HG03139 (cell line): ENCODE measurements around the gene SPATA2L.
A peak's percentile ranks its signal among the peaks of the same experiment; 100 is the strongest.

Experiments used
- ATAC-seq: cut with Tn5 transposase; IDR thresholded peaks from one replicate; pipeline ENCODE4 v1.9.1; 2021; ENCODE audit not compliant: unreplicated experiment

The SPATA2L gene, protein sequence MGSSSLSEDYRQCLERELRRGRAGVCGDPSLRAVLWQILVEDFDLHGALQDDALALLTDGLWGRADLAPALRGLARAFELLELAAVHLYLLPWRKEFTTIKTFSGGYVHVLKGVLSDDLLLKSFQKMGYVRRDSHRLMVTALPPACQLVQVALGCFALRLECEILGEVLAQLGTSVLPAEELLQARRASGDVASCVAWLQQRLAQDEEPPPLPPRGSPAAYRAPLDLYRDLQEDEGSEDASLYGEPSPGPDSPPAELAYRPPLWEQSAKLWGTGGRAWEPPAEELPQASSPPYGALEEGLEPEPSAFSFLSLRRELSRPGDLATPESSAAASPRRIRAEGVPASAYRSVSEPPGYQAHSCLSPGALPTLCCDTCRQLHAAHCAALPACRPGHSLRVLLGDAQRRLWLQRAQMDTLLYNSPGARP

DNA sequence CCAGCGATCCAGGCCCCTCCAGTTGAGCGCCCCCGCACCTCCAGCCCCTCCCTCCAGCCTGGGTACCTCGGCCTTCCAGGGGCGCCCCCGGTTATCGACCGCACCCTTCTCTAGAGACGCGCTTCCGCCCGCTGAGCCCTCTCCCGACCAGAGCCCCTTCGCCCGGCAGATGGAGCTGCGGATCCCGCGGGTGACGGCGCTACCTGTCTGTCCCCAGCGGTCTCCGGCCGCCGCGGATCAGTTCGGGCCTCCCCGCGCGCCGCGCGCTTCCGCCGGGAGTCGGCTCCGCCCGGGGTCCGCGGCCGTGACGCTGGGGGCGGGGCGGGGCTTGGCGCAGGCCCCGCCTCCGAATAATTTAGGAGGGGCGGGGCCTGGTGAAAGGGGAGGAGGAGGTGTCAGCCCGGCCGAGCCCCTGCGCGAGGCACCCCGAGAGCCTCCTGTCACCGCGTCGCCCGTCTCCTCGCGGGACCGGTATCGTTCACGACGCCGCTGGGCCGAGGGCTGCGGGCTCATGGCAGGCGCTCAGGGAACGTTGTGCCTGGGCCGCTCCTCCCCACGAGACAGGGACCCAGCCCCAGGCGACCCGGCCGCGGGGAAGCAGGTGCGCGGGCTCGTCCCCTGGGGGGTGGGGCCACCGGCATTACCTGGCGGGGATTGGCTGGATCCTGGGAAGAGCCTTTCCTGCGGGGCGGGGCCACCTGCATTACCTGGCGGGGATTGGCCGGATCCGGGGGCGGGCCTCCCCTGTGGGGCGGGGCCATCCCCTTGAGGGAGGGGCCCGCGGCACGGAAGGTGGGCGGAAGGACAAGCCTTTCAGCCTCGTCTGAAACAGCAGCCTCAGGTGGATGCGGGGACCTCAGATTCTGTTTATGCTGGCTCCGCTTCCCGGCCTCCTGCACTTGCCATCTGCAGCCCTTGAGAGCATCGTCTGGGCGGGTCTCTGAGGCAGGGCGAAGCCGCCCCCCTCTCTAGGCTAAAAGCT lies at the start of gene SPATA2L:
SPATA2L (minus strand) TSS at position 281 of the 982 bp plus-strand sequence. CDS start 473 bp downstream, outside the sequence.
- ATAC-seq: peak; percentile 63

DNA sequence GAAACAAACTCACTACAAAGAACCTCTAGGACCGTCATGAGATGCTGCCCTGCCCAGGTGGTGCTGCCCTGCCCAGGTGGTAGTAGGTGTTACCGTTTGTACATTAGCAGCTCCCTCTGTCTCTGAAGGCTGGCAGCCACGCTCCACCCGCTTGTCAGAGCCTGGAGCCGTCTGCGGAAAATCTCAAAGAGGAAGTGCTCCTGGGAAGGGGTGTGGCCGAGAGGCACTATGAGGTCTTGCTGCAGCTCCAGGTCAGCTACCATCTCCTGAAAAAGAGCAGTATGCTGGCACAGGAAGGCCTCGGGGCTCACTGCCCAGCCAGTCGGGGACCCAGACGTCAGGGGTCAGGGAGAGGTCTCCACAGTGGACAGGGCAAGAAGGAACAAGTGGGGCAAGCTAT lies 48.1 kb upstream of the SPATA2L start:
- ATAC-seq: no peak

DNA sequence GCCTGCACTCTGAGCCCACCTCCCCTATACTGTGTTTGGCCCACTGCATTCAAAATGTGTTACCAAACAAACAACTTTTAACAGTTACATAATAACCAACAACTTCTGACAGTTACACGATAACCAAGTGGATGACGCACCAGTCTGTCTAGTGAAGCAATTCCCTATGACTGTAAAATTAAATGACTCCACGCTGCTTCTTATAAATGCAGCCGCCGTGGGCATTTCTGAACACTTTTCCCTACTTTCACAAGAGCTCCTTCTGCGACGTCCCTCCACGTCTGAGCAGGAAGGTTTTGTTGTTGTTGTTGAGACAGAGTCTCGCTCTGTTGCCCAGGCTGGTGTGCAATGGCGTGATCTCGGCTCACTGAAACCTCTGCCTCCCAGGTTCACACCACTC lies 47.4 kb upstream of the SPATA2L start:
- no peak for ATAC-seq

DNA sequence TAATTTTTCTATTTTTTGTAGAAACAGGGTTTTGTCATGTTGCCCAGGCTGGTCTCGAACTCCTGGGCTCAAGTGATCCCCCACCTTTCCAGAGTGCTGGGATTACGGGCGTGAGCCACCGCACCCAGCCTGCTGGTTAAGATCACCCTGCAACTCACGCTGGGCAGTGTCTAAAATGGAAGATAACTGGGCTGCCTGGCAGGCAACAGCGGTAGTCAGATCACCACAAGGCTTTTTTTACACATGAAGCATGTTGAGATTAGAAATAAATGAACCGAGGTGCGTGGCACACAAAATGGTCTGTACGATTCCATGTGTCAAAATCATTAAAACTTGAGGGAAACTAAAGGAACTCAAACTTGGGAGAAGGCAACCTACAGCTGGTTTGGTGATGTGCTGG lies 46.6 kb upstream of the SPATA2L start:
- no peak for ATAC-seq

DNA sequence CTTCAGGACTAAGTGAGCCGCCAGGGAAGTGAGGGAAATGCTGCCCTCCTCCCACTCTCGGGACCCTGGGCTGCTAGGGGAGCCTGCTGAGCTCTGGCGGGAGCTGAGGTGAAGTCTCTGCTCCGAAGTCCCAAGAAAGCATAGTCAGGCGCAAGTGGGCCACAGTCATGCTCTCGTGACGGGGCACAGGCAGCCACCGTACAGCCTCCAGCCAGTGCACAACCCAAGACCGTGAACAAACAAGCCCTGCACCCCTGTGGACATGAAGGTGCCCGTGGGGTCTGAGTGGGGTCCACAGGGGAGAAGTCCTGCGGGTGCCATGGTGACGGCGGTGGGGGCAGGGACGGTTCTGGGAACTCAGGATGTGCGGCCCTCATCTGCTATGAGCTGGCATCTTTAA lies 44.5 kb upstream of the SPATA2L start:
- no peak for ATAC-seq

DNA sequence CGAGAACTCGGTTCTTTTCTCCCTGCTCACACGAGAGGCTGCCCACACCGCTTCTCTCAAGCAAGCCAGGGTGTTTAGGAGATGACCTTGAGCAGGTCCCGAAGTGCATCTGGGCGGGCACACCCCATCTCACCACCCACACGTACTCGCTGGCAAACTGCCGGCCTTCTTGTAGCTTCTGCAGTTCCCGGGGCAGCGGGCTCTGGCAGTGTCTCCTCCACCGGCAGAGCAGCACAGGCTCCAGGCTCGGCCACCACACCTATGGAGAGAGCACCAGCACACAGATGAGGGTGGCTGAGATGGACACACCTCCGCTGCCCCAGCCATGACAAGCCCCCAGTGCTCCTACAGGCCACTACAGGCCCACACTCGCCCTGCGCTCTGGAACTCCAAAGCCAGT lies 43.3 kb upstream of the SPATA2L start:
- no peak for ATAC-seq

DNA sequence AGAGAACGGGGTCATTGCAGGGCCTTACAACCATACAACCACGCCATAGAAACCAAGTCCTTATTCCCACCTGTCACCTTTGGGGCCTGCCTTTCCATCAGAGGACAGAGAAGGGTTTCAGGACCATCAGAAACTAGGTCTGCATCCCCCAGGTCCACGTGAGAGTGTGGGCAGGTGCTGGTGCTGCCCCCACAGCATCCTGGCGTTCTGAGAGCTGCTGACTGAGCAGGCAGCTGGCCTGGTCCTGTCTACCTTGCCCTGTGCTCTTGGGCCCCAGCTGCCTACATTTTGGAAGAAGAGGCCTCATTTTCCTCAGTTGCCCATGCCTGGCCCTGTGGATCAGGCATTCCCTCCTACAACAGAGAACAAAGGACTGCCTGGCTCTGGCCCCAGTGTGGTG lies 41.4 kb upstream of the SPATA2L start:
- ATAC-seq: no peak

DNA sequence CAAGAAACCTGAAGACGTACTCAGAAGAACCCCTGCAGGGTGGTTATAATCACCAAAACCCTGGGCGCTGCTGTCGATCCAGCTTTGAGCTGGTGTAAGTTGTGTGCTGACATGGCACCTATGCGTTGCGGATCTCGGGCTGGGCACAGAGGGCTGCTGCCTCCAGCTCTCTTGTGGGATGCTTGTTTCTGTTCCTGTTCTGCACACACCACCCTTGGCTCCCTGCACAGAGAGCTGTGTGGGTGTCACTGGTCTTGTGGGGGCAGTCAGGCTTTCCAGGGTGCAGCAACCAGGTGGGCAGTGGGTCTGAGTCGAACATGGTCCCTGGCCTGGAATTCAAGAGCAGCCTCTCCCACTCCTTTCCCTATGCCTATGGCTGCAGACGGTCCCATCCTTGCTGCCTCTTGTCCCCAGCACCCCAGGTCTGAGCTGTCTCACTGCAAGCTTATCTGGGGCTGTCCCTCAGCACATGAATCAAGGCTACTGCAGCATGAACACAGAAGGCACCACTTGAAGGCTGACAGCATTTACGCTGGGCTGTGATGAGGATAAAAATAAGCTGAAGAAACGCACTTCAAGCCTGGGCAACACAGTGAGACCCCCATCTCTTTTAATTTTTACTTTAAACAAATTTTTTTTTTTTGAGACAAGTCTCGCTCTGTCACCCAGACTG lies 40.0 kb upstream of the SPATA2L start:
- ATAC-seq: no peak

DNA sequence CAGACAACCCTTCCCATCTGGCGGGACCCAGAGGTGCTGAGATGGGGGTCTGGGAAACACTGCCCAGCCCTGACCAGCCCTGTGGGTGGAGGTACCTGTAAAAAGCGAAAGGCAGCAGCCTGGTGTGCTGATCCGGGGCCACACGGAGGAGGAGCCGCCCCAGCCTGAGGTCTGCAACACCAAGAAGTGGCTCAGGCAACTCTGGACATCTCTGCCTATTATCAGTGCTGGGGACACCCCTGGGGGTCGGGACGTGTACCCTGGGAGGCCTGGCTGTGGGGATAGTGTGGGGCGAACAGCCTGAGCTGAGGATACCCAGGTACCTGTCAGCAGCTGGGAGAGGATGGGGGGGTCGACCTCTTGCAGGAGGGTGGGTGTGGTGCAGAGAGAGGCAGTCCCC lies 37.9 kb upstream of the SPATA2L start:
- ATAC-seq: no peak

DNA sequence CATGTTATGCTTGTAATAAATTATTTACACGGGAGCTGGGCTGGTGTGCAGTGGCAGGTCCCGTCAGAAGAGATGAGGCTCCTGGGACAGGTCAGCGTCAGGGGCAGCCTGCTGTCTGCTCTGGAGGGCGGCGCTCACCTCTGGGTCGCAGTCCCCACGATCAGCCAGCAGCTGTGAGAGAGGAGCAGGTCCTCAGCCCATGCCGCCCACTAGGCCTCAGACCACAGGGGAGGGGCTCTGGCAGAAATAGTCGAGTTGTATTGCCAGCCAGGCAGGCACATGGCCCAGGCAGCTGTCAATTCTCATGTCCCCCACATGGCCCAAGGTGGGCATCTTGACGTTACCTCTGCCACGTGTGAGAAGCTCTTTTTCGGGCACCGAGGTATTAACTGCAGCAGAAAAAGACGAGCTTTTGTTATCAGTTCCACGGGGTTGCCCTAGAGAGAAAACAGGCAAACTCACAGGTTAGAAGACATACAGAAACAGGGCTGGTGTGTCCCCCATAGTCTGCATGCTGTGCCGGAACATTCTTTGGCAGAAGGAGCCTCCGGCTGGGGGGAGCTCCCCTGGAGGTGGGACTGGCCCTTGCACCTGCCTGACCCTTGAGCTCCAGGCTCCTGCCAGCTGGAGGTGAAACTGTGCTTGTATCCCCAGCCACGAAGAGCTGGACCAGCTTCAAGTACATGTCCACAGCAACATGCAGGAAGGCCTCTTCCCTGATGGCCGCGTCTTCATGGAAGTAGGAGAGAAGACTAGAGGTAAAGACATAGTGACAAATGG lies 37.2 kb upstream of the SPATA2L start:
- no peak for ATAC-seq

DNA sequence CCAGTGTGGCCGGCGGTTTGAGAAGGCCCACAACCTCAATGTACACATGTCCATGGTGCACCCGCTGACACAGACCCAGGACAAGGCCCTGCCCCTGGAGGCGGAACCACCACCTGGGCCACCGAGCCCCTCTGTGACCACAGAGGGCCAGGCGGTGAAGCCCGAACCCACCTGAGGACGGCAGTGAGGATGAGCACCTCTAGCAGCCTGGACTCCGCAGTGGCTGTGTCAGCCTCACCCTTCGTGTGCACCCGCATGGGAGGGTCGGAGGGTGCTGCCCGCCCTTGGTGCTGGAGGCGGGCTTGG lies 36.5 kb upstream of the SPATA2L start:
- no peak for ATAC-seq

DNA sequence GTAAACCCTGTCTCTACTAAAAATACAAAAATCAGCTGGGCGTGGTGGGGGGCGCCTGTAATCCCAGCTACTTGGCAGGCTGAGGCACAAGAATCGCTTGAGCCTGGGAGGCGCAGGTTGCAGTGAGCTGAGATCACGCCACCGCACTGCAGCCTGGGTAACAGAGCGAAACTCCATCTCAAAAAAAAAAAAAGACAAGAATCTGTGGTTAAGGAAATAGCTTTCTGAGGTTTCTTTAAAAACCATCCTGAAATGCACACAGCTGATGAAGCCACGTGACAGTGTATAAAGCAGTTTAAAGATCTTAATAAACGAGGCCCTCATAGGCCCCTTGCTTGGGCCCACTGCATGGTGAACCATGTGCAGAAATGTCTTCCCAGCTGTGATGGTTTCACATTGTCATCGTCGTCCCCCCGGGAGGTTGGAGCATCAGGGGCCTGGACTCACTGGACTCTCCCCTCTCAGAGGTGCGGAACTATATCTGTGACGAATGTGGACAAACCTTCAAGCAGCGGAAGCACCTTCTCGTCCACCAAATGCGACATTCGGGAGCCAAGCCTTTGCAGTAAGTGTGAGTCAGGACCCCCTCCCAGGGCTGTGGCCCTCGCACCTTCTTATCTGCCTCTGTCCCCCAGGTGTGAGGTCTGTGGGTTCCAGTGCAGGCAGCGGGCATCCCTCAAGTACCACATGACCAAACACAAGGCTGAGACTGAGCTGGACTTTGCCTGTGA lies 36.0 kb upstream of the SPATA2L start:
- ATAC-seq: no peak

DNA sequence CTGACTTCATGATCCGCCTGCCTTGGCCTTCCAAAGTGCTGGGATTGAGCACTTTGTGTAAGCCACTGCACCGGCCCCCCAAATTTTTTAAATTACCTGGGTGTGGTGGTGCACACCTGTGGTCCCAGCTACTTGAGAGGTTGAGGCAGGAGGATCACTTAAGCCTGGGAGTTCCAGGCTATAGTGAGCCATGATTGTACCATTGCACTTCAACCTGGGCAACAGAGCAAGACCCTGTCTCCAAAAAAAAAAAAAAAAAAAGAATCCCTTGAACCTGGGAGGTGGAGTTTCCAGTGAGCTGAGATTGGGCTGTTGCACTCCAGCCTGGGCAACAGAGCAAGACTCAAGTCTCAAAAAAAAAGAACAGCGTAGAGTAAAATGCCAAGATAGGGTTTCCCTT lies 35.0 kb upstream of the SPATA2L start:
- no peak for ATAC-seq

DNA sequence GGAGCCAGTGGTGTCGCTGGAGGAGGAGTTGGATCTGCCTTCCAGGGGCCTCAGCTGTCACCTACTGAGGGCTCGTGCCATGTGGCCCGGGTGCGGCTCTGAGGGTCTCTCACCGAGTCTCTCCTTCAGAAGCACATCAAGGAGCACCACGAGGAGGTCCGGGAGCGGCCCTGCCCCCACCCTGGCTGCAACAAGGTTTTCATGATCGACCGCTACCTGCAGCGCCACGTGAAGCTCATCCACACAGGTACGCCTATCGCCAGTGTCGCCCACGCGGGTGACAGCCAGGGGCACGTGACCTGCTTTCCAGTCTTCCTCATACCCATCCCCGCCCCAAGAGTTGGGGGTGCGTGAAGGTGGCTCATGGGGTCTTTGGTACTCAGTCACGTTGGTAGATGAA lies 32.3 kb upstream of the SPATA2L start:
- ATAC-seq: no peak

DNA sequence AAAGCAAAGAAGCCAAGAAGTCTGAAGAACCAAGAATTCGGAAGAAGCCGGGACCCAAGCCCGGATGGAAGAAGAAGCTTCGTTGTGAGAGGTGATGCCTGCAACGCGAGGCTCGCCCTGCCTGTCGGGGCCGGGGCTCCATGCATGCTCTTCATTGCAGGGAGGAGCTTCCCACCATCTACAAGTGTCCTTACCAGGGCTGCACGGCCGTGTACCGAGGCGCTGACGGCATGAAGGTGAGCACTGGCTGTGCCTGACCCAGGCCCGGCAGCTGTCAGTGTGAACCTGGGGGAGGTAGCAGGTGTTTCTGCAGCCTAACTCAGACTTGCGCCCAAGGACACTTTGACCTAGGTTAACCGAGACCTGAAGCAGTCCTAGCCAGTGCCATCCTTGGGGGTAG lies 31.8 kb upstream of the SPATA2L start:
- ATAC-seq: no peak

DNA sequence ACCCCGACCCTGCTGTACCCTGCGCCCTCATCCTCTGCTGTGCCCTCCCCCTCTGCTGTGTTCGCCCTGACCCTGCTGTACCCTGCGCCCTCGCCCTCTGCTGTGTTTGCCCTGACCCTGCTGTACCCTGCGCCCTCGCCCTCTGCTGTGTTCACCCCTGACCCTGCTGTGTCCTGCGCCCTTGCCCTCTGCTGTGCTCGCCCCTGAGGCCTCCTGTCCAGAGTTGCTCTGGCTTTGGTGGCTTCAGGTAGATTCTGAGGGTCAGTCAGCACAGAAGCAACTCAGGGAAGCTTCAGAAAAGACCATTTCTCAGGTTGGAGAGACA lies 31.4 kb upstream of the SPATA2L start:
- no peak for ATAC-seq

DNA sequence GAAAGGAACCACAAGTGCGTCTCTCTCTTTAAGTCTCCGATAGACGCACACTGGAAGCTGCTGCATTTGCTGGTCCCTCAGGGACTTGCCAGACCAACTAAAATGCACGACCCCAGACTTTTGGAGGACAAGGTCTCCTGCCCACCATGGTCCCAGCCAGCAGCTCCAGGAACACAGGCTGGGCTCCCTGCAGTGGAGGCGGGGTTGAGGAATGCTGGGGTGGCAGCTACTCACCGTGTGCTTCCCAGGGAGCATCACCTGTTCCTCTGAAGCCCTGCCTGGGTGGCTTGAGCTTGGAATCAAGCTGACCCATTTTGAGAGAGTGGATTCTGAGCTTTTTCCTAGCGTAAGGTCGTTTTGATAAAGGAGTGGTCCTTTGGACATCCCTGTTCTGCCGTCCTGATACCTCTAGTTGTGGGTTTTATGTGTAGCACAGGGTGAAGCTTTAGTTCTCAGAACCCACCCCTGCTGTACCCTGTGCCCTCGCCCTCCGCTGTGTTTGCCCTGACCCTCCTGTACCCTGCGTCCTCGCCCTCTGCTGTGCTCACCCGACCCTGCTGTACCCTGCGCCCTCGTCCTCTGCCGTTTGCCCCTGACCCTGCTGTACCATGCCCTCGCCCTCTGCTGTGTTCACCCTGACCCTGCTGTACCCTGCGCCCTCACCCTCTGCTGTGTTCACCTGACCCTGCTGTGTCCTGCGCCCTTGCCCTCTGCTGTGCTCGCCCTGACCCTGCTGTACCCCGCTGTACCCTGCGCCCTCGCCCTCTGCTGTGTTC lies 30.8 kb upstream of the SPATA2L start:
- no peak for ATAC-seq

DNA sequence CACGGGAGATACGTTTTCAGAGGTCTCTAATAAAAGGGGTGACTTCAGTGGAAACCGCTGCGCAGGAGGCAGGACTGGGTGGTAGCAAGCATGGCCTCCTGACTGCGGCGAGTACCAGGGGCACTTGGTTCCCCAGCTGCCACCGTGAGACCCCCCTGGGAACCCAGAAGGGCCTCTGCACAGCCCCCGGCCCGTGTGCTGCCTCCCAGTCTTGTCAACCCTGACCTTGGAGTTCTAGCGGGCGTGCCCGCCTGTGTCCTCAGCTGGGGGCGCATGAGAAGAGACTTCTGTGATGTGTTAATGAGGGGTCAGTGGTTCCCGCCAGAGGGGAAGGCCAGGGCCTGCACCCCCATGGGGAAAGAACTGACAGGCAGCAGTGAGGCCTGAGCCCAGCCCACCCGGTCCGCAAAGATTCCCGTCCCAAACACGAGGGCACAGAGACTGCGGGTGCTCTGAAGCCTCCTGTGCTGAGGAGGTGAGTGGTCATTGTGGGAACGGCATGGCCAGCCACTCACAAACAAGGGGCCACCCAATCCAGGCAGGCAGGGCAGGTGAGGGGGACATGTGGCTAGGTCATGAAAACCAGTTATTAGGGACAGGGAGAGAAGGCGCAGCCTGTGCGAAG lies 29.2 kb upstream of the SPATA2L start:
- no peak for ATAC-seq
